Measurements from ENCODE around the gene SURF4.

DNA sequence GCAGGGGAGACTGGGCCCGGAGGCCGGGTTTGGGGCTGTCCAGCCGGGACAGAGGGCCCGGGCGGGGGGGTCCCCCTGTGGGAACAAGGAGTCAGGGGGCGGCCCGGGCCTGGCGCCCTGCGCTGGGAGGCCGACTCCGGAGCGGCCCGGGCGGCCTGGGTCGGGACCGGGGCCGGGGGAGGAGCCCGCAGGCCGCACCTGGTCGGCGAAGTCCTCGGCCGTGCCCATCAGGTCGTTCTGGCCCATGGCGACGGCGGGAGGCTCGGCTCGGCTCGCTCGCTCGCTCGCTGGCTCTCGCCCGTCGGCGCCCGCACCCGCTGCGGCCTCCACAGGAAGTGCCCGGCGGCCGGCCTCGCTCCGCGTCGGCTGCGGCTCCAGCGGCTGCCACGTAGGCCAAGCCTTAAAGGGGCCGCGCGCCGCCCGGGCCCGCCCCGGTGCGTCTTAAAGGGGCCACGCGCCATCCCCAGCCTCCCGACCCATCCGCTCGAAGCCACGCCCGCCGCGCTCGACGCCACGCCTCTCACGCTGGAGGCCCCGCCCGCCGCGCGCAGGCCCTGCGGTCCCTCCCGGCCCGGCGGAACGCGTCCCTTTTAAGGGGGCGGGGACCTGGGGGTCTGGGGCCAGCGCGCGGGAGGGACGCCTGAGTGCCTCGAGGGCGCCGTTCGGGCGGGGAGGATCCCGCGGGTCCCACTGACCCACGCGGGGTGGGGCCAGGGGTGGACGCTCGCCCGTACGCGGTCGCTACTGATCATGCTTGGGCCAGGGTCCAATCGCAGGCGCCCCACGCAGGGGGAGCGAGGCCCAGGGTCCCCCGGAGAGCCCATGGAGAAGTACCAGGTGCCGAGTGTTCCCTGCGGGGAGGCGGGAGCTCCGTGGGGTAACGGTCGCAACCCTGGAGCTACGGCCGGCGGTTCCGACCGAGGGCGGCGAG, at the start of gene SURF4, which contains the start of gene STKLD1:
- TF ChIP-seq TAF1 (IDR thresholded peaks at IDR 0.05; ENCODE audit: low read depth) = peak; percentile 80
- TF ChIP-seq, protein P1, sequence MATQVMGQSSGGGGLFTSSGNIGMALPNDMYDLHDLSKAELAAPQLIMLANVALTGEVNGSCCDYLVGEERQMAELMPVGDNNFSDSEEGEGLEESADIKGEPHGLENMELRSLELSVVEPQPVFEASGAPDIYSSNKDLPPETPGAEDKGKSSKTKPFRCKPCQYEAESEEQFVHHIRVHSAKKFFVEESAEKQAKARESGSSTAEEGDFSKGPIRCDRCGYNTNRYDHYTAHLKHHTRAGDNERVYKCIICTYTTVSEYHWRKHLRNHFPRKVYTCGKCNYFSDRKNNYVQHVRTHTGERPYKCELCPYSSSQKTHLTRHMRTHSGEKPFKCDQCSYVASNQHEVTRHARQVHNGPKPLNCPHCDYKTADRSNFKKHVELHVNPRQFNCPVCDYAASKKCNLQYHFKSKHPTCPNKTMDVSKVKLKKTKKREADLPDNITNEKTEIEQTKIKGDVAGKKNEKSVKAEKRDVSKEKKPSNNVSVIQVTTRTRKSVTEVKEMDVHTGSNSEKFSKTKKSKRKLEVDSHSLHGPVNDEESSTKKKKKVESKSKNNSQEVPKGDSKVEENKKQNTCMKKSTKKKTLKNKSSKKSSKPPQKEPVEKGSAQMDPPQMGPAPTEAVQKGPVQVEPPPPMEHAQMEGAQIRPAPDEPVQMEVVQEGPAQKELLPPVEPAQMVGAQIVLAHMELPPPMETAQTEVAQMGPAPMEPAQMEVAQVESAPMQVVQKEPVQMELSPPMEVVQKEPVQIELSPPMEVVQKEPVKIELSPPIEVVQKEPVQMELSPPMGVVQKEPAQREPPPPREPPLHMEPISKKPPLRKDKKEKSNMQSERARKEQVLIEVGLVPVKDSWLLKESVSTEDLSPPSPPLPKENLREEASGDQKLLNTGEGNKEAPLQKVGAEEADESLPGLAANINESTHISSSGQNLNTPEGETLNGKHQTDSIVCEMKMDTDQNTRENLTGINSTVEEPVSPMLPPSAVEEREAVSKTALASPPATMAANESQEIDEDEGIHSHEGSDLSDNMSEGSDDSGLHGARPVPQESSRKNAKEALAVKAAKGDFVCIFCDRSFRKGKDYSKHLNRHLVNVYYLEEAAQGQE (IDR thresholded peaks at IDR 0.05; ENCODE audit: low read depth) = no peak; the same call in 1 of the 2 replicates
- TF ChIP-seq CEBPB (IDR thresholded peaks at IDR 0.05) = no peak
- no peak for TF ChIP-seq EGR1 (IDR thresholded peaks at IDR 0.05)
- no peak for TF ChIP-seq RAD21 (IDR thresholded peaks at IDR 0.05; ENCODE audit: low read depth)
- TF ChIP-seq ZBTB7A (IDR thresholded peaks at IDR 0.05; ENCODE audit: low read depth) = peak; percentile 78; the same call in 1 of the 2 replicates
- TF ChIP-seq, protein P2, sequence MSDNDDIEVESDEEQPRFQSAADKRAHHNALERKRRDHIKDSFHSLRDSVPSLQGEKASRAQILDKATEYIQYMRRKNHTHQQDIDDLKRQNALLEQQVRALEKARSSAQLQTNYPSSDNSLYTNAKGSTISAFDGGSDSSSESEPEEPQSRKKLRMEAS (IDR thresholded peaks at IDR 0.05) = peak; percentile 85
- TF ChIP-seq EP300 (IDR thresholded peaks at IDR 0.05; ENCODE audit: borderline replicate concordance) = 0 out of 2 replicates have a peak, but pooled peaks have one; percentile 9
- TF ChIP-seq TCF12 (IDR thresholded peaks at IDR 0.05; ENCODE audit: low read depth) = no peak

All from Ishikawa (cell line).